Nephron progenitor cell (in vitro differentiated cells): ENCODE results near the gene PROZ.

Experiments
- DNase-seq: peaks from one replicate; pipeline ENCODE4 v3.0.0; 2021
- H3K27ac Mint-ChIP-seq: 2 replicates; pipeline ENCODE4 v1.8.0; 2021; ENCODE audit warnings: mild to moderate bottlenecking, moderate library complexity, mixed read lengths
- H3K27me3 Mint-ChIP-seq: 2 replicates; pipeline ENCODE4 v1.8.0; 2021; ENCODE audit warnings: mild to moderate bottlenecking, low read depth, mixed read lengths; ENCODE audit not compliant: poor library complexity
- H3K36me3 Mint-ChIP-seq: 2 replicates; pipeline ENCODE4 v1.8.0; 2021; ENCODE audit warnings: low read depth, mixed read lengths
- H3K4me1 Mint-ChIP-seq: 2 replicates; pipeline ENCODE4 v1.8.0; 2021; ENCODE audit warnings: mixed read lengths
- H3K4me3 Mint-ChIP-seq: 2 replicates; pipeline ENCODE4 v1.8.0; 2021; ENCODE audit warnings: mild to moderate bottlenecking, moderate library complexity, mixed read lengths
- H3K9me3 Mint-ChIP-seq: 2 replicates; pipeline ENCODE4 v1.8.0; 2021; ENCODE audit warnings: mild to moderate bottlenecking, moderate library complexity, mixed read lengths
- CTCF ChIP-seq: fragments of 200-600 bp; sonication (generic); IDR thresholded peaks from 2 replicates; pipeline ENCODE4 v1.5.0; 2021; ENCODE audit warnings: antibody characterized with exemption

The PROZ gene

GRCh38 chr13:113123226-113124201 is 34.9 kb upstream of the PROZ start:
- Mint-ChIP-seq H3K27ac (no peak overlapping the region), H3K36me3 (no peaks in the 10 kb centered on the region), H3K27me3 (peaks cover 32% of the 10 kb centered on the region), H3K4me1 (peaks cover 31% of the 10 kb centered on the region), H3K4me3 (peak overlapping the region; percentile 8), H3K9me3 (no peaks in the 10 kb centered on the region)
- DNase-seq, result no peak
- no peak for TF ChIP-seq CTCF

- DNase-seq, result no peak
- TF ChIP-seq CTCF, result no peak
Observed at GRCh38 chr13:113124211-113124970, 34.1 kb upstream of the PROZ start.

GRCh38 chr13:113125506-113126264 is 32.8 kb upstream of the PROZ start:
- Mint-ChIP-seq H3K36me3 (peaks cover 5% of the 10 kb centered on the region), H3K4me1 (peaks cover 31% of the 10 kb centered on the region), H3K27ac (no peak overlapping the region), H3K9me3 (peaks cover 5% of the 10 kb centered on the region), H3K4me3 (no peak overlapping the region), H3K27me3 (peaks cover 28% of the 10 kb centered on the region)
- no peak for TF ChIP-seq CTCF
- no peak for DNase-seq

More at GRCh38 chr13:113124211-113124970, 34.1 kb upstream of the PROZ start:
- Mint-ChIP-seq H3K27me3 (peaks cover 36% of the 10 kb centered on the region), H3K9me3 (peaks cover 5% of the 10 kb centered on the region), H3K4me3 (no peak overlapping the region), H3K36me3 (peaks cover 5% of the 10 kb centered on the region), H3K27ac (no peak overlapping the region), H3K4me1 (peaks cover 31% of the 10 kb centered on the region)

GRCh38 chr13:113126265-113127150 is 31.9 kb upstream of the PROZ start:
- peaks cover 29% of the 10 kb centered on the region for H3K27me3 Mint-ChIP-seq
- peaks cover 5% of the 10 kb centered on the region for H3K9me3 Mint-ChIP-seq
- no peak for TF ChIP-seq CTCF
- H3K36me3 Mint-ChIP-seq, result peaks cover 5% of the 10 kb centered on the region
- no peak overlapping the region for H3K4me3 Mint-ChIP-seq
- peaks cover 30% of the 10 kb centered on the region for H3K4me1 Mint-ChIP-seq
- no peak for DNase-seq
- no peak overlapping the region for H3K27ac Mint-ChIP-seq

GRCh38 chr13:113129480-113129879 is 29.0 kb upstream of the PROZ start:
- DNase-seq, result no peak
- H3K4me3 Mint-ChIP-seq, result no peak overlapping the region
- H3K36me3 Mint-ChIP-seq, result peaks cover 5% of the 10 kb centered on the region
- no peak overlapping the region for H3K27ac Mint-ChIP-seq
- no peak for TF ChIP-seq CTCF
- H3K4me1 Mint-ChIP-seq, result peaks cover 7% of the 10 kb centered on the region
- peaks cover 11% of the 10 kb centered on the region for H3K9me3 Mint-ChIP-seq
- peaks cover 33% of the 10 kb centered on the region for H3K27me3 Mint-ChIP-seq
